Midbrain (tissue), 1 donor: ENCODE data around the gene WNT7A.
A peak's percentile ranks its signal among the peaks of the same experiment; 100 is the strongest.

Experiments used
- DNase-seq: peaks from one replicate; lab custom pipeline; 2025; lab: John Stamatoyannopoulos, UW

The WNT7A gene

DNA sequence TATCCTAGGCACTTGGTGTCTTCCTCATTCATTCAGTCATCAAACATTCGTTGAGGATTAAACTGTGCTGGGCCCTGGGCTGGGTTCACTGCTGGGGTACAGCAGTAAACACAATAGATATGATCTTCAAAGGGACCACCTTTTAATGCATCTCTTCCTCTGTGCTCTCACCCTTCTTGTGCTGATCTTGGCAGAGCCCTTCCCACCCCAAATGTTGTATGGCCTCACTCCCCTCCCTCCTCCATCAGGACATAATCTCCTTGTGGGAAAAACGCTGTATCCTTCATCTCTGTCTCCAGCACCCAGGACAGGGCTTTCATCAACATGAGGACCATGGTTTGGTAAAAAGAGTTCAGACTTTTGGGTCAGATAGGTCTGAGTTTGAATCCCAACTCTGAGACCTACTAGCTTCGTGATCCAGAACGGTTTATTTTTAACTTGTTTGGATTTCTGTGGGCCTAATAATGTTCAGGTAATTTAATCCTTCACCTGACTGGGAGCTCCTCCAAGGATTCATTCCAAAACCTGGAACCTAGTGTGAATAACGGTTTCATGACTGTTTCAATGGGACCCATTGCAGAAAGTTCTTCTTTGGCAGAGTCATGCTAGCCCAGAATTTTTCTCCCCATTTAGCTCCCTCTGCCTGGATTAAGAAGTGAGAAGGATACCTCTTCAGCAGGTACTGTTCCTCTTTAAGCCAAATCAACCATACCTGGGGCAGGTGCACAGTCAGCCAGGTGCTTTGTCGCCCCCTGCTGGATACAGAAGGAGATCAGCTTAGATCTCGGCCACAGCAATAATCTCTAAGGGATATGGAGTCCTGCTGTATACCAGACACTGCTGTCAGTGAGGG, 5.2 kb upstream of the WNT7A start:
- no peak for DNase-seq

DNA sequence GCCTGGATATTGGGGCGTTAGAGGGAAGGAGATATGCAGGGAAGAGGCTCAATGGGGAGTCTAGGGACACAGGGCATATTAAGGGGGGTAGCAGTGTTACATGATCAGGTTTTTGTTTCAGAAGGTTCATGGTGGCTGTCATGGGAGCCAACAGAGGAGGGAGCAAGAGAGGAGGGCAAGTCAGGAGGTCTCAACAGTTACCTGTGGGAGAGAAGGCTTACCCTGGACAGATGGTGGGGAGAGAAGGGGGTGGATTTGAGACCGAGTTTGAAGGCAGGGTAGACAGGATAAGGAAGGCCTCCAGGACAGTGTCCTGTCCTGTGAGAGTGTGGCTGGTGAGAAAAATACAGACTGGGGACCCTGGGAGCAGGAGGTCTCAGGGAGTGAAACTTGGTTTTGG, 3.8 kb upstream of the WNT7A start:
- DNase-seq: no peak

DNA sequence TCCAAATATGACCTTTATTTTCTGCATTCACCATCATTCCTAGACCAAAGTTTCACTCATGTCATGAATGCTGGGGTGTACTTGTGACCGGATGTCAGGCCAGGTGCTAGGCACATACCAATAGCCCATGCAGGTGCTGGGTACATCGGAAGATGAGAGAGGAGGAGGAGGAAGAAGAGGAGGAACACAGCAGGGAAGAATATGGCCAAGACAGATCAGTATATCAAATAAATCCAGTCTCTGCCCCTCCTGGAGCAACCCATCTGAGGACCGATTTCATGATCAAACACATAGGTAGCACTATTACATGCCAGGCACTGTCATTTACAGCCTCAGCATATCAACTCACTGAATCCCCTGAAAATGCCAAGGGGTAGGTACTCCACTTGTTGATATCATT, 3.0 kb upstream of the WNT7A start:
- DNase-seq: no peak

DNA sequence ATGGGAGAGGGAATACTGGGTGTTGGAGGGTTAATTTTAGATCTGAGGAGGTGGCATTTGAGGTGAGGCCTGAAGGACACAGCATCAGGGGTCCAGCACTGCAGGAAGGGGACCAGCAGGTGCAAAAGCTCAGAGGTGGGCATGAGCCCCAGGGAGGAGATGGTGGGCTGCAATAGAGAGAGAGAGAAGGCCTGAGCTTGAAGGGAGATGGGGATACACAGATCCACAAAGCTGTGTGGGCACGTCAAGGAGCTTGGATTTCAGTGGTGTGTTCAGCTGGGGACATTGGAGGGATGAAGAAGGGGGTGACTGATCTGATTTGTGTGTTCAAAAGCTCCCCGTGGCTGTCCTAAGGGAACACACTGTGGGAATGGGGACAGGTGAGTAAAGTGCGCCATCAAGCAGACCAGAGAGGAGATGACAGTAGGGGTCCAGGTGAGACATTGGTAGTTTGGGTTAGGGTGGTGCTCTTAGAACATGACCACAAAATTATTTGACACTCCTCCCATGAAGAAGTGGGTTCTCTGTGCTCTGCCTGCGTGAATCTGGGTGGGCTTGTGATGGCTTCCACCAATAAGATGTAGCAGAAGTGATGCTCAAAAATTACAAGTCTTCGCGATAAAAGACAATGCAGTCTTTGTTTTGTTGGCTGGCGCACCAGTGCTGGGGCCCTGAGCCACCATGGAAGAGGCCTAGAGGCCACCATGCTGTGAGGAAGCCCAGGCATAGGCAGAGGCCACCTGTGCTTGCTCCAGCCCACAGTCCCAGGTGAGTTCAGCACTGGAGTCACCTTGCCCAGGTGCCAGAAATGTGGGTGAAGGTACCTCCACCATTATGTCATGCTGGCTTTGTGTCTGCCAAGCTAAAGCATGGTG, 1.9 kb upstream of the WNT7A start:
- no peak for DNase-seq

DNA sequence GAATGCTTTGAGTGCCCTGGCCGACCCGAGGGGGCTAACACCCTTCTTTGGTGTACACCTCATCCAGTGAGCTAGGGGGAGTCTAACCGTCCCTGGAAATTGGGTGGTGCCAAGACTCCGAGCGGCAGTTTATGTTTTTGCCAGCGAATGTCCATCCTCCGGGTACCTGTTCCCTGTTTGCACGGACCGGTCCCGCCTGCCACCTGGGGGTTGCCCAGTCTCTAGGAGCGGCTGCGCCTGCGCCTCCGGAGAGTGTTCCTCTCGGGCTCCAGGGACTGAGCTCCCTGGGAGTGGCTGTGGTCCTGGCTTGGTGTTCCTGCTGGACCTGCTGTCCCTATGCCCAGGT, 913 bp upstream of the WNT7A start:
- no peak for DNase-seq

DNA sequence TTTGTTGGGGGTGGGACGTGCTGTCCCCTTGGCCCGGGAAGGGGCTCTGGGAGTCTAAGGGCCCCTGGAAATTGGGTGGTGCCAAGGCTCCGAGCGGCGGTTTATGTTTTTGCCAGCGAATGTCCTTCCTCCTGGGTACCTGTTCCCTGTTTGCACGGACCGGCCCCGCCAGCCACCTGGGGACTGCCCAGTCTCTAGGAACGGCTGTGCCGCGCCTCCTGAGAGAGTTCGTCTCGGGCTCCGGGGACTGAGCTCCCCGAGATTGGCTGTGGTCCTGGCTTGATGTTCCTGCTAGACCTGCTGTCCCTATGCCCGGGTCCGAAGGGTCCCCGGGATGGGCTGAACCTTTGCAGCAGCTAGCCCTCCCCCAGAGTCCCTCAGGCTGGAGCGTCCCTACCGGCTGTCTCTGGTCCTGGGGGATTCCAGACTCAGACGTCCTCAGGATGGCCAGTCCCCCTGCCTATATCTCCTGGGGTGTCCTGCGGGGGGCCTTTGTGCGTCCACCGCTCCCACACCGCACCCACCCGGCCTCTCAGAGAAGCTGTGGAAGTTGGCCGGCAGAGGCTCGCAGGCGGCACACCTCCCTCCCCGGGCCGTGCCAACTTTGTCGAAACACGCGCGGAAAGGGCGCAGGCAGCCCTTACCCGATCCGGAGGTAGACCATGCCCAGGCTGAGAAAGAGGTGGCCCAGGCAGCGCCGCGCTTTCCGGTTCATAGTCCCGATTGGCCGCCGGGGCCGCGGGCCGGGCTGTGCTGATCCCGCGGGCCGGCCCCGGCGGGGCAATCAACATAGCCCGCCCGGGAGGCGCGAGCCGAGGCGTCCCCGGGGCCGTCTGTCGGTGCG, 547 bp downstream of the WNT7A start:
- DNase-seq: no peak

DNA sequence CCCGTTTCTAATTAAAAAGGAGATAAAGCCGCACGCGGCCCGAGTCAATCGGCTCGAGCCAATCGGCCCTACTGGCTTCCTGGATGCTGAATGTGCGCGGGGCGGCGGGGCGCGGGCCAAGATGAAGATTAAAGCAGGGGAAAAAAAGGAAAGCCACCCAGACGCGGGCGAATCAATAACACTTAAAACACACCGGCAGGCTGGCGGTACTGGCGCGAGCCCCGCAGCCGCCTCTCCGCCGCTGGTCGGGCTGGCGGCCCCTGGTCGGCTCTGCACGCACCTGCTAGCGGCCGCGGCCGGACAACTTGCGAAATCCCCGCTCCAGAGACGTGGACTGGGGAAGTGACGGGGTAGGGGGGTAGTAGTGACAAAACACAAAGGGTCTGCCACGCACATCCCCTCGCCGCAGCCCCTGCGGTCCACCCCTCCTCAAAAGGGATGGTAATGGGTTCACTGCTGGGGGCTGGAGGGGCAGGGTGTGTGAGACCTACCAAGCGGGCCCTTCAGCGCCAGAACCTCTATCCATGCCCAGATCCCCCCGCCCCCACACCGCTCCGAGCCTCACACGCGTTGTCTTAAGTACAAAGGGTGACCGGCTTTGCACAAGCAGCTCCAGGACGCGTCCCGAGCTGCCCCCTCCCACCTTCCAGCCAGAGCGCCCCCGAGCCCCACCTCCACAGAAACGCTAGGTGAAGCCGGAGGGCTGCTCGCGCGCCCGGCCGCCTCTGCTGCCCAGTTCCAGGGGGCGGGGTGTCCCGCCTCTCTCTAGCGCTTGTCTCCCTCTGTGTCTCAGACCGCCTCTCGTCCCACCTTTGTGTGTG, 1.4 kb downstream of the WNT7A start:
- no peak for DNase-seq

DNA sequence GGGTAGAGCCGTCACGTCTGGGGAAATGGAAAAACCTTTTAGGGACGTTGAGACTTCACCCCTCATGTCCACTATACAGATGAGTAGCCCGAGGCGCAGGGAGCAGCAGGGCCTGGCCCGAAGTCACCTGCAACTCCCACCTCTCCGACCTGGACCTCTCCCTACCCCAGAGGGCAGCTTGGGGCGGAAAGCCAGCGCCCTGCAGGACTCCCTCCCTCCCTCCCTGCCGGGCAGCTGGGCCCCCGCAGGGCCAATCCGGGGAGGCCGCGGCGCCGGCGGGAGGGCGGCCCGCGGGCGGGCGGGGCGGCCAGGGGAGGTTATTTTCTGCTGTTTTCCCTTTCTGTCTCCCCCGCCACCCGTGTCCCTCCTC, 2.0 kb downstream of the WNT7A start:
- DNase-seq: no peak

DNA sequence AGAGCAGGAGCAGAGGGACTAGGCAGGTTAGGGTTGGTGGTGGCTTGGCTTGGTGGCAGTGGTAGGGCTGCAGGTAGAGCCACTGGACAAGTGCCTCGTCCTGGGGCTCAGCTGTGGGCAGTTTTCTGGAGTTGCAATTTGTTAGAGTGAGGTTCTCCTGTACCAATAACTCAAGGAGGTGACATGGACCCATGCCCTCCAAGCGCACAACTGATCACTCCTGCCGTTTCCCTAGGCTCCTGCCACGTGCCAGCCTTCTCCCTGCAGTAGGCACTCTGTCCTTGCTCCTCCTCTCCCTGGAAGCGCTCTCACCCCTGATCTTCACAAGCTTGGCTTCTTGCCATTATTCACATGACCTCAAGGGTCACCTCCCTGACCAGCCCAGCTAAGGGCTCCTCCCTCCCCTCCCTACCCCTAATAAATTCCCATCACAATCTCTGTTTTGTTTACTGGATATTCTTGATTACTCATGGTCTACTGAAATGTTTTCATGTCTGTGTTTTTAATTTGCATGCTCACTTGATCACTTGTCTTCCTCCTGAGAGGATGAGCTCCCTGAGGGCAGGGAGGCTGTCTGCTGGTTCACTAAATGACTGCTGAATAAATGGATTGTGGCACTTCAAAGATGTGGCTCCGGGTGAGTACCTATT, 3.3 kb downstream of the WNT7A start:
- no peak for DNase-seq

DNA sequence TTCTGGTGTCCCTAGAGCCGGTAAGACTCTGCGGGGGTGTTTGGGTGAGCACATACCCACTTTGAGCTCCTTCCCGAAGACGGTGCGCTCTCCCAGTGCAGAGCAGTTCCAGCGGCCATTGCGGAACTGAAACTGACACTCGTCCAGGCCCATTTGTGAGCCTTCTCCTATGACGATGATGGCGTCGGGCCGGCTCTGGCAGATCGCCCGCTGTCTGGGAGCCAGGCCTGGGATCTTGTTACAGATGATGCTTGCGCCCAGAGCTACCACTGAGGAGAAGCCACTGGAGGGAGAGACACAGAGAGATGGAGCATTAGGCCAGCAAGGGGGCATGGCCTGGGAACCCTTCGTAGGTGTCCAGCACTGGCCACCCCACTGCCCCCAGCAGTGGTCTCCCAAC, 5.0 kb downstream of the WNT7A start:
- peak; percentile 55 for DNase-seq

DNA sequence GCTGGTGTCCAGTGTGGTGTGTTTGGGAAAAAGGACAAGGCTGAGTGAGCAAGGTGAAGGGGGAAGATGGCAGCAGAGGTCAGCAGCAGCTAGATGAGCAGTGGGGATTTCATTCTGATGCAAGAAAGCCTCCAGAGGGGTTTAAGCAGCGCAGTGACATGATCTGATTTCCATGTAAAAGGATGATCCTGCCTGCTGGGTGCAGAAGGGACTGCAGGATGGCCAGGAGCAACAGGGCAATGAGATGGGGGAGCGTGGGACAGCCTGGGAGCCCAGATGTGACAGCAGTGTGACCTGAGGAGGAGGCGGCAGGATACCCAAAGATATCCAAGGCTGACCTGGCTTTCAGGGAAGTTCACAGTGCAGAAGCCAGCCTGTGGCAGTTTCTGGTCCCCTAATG, 6.1 kb downstream of the WNT7A start:
- DNase-seq: no peak

DNA sequence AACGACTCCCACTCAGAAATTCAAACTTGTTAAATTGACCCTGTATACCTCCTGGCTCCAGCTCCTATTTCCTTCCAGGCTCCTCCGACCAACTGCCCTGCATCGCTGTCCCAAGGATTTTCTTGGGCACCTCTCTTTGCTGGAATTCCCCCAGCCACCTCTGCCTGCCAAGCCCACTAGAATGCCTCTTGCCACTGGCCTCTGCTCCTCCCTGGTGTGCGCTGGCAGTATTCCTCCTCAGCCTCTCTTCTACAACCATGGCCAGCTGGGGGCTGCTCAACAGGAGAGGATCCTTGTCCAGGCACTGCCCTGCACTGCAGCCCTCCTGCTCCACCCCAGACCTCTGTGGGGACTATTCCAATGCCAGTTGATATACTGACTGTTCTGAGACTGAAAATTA, 7.4 kb downstream of the WNT7A start:
- DNase-seq: peak; percentile 17

DNA sequence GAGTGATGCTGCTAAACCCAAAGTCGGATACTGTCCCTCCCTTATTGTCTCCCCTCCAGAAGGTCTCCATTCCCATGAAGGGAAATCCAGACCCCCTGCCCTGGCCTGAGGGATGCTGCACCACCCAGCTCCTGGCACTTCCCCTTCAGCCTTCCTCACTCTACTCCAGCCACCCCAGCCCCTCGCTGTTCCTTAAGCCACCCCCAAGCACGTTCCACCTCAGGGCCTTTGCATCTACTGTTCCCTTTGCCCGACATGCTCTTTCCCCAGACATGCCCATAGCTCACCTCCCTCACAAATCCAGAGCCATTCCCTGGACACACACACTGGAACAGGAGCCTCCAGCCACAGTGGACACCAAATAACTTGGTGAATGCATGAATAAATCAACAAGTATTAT, 8.1 kb downstream of the WNT7A start:
- no peak for DNase-seq

DNA sequence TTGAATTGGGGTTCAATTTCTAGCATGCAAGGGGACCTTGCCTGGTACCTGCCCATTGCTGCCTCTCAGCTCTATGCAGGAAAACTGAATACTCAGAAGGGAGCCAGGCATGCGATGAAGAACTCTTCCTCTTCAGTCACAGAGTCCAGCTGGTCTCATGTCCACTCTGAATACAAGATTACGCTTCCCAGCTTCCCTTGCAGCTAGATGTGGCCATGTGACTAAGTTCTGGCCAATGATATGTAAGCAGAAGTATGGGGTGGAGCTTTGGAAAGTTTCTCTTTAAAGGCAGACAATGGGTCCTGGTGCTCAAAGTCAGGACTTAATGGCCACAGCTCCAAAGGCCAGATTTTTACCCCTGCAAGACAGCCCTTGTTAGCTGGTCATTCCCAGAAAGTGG, 9.0 kb downstream of the WNT7A start:
- no peak for DNase-seq

DNA sequence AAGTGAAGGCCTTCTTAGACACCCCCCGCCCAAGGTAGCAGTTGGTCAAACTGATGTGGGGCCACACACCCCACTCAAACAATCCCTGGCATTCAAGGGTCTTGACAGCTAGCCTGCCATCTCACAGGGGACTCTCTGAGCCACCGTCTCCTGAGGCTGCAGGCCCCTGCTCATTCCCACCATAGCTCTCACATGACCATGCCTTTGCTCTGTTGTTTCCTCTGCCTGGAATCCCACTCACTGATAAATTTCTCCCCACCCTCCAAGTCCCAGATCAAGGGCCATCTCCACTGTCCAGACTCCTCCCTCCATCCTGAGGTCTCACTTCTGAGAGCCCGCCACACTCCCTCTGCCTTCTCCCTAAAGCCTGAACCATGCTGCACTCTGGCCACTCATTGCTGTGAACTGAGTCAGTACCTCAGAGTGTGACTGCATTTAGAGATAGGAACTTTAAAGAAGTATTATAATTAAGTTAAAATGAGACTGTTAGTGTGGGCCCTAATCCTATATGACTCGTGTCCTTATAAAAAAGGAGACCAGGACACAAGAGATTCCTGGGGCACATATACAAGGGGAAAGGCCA, 10.0 kb downstream of the WNT7A start:
- no peak for DNase-seq

DNA sequence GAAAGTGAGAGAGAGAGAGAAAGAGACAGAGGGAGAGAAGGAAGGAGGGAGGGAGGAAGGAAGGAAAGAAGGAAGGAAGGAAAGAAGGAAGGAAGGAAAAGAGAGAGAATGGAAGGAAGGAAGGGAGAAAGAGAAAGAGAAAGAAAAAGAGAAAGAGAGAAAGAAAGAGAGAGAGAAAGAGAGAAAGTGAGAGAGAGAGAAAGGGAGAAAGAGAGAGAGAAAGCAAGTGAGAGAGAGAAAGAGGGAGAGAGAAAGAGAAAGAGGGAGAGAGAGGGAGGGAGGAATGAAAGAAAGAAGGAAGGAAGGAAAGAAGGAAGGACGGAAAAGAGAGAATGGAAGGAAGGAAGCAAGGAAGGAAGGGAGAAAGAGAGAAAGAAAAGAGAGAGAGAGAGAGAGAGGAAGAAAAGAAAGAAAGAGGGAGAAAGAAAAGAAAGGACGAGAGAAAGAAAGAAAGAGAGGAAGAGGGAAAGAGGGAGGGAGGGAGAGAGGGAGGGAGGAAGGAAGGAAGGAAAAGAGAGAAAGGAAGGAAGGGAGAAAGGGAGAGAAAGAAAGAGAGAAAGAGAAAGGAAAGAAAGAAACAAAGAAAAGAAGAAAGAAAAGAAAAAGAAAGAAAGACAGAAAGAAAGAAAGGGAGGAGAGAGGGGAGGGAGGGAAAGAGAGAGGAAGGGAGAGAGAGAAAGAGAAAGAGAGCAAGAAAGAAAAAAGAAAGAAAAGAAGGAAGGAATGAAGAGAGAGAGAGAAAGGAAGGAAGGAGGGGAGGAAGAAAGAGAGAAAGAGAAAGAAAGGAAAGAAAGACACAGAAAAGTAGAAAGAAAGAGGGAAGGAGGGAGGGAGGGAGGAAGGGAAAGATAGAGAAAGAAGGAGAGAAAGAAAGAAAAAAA, 10.8 kb downstream of the WNT7A start:
- DNase-seq: no peak

DNA sequence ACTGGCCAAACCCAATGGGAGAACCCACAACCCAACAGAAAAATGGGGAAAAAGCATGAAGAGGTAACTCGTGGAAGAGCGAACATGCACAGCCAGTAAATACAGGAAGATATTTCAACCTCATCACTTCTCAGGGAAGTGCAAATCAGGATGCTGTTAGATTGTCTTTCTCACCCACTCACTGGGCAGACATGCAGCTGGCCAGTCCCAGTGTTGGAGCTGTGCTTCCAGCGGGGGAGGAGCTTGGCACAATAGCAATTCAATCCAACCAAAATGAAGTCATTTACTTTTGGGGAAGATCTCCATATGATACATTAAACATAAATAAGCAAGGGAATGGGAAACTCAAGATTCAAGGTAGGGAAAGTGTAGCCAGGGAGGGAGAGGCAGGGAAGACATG, 12.1 kb downstream of the WNT7A start:
- DNase-seq: no peak

DNA sequence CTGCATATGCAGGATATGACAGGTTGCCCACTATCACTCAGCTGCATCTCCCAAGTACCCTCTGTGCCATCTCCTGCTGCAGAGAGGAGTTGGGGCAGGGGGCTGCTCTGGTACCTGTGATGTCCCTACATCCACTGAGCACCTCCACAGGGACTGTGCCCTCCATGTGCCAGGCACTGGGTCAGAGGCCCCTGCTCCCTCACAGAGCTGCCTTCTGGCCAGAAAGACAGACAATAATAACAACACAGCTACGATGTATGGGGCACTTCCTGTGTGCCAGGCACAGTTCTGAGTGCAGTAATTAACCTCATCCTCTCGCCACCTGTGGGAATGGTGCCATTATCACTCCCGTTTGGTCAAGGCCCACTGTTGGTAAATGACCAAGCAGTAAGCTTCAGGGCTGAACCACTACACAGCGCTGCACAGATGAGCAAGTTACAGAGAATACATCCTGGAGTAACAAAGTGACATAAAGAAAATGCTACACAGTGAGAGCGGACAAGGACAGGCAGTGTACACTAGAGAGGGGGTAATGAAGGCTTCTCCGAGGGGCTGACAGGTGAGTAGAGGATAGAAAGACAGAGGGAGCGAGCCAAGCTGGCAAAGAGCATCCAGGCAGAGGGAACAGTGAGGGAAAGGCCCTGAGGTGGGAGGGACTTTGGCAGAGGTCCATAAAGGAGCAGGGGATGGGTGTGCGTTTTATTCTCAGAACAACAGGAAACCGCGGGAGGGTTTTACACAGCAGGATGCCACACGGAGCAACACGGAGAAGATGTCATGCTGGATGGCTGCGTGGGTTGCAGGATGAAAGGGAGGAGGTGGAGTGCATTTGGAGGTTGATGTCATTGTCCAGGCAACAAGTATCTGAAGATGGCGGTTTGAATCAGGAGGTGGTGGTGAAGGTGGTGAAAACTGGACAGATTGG, 13.6 kb downstream of the WNT7A start:
- no peak for DNase-seq

DNA sequence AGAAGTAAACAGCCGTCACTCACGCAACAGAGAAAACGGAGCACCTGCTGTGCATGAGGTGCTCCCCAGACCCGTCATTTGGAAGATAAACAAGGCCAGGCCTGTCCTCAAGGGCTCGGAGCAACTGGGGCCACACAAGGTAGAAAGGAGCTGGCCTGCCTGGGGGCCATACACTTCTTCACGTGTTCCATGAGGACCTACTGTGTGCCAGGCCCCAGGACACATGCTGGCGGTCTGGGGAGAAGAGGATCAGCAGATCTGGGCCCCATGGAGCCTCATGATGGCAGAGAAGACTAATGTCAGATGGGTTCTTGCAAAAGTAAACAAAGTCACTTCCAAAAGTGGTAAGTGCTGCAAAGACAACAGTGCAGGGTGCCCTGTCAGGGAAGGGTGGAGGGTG, 14.3 kb downstream of the WNT7A start:
- no peak for DNase-seq
